Kidney epithelial cell (primary cell): ENCODE measurements around the gene MAJIN. TPM values are rescaled to one million over a fixed set of nuclear protein-coding genes. Genes with fewer than 3 reads are reported as not detected.

Experiments
- DNase-seq: peaks from one replicate; pipeline ENCODE4 v3.0.0-alpha.2; 2010; ENCODE audit warnings: low read depth
- H3K27me3 ChIP-seq: 2 replicates; pipeline ENCODE4 v1.6.0; 2011; ENCODE audit warnings: low read length; ENCODE audit not compliant: control insufficient read depth, insufficient read depth
- H3K36me3 ChIP-seq: 2 replicates; pipeline ENCODE4 v1.5.1; 2011; ENCODE audit warnings: low read length; ENCODE audit not compliant: control insufficient read depth, insufficient read depth
- H3K4me3 ChIP-seq: 2 replicates; pipeline ENCODE4 v1.5.1; 2011; ENCODE audit warnings: low read depth, mild to moderate bottlenecking, control low read depth, low read length
- CTCF ChIP-seq: IDR thresholded peaks from 2 replicates; pipeline ENCODE4 v1.5.1; 2011; ENCODE audit warnings: mild to moderate bottlenecking, moderate library complexity, low read length, control low read depth, inconsistent platforms; ENCODE audit not compliant: insufficient read depth, poor library complexity, severe bottlenecking
- total RNA-seq: library from RNA; depleted of rRNA; stranded (reverse); fragments of >200 nt; gene quantifications from 2 replicates; pipeline ENCODE4 v1.2.3, GENCODE V29; 2015

Gene MAJIN
- total RNA-seq, 1 donor from 2014 or later: 0.17 TPM

DNA sequence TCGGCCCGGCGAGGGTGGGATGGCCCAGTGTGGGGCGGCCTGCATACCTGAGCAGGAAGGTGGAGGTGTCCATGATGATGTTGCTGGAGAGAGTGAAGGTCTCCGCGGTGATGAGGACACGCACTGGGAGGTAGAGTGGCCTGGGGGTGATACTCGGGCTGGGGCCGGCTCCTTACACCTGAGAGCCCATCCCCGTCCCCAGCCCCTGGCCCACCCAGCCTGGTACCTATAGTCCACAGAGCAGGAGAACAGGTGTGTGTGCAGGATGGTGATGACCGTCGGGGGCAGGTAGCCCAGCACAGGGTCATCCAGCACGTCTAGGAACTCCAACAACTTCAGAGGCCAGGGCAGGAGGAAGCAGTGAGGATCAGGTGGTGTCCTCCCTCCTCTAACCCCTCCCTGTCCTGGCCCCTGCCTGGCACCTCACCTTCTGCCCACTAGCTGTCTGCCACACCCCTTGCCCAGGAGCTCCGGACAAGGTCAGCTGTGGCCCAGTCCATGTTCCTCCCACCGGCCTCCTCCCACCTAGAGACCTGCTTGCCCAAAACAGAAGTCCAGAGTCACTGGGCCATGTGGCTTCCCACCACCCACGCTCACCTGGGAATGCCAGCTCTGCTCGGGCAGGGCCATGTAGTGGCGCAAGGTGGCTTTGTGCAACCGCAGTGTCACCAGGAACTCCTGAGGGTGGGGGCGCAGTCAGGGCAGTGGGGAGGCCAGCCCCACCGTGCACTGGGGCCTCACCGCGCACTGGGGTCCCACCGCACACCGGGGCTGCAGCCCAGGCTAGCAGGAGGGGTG lies 66.2 kb downstream of the MAJIN start:
- no peak for DNase-seq
- no peaks in the 10 kb centered on the region for H3K27me3 ChIP-seq
- no peaks in the 10 kb centered on the region for H3K36me3 ChIP-seq
- H3K4me3 ChIP-seq: no peak overlapping the region
- TF ChIP-seq CTCF: no peak

- H3K27me3 ChIP-seq: no peaks in the 10 kb centered on the region
- H3K4me3 ChIP-seq: no peak overlapping the region
- DNase-seq: no peak
- H3K36me3 ChIP-seq: no peaks in the 10 kb centered on the region
- no peak for TF ChIP-seq CTCF
These were observed 68.5 kb downstream of the MAJIN start for GRCh38 chr11:64903291-64903833.

DNA sequence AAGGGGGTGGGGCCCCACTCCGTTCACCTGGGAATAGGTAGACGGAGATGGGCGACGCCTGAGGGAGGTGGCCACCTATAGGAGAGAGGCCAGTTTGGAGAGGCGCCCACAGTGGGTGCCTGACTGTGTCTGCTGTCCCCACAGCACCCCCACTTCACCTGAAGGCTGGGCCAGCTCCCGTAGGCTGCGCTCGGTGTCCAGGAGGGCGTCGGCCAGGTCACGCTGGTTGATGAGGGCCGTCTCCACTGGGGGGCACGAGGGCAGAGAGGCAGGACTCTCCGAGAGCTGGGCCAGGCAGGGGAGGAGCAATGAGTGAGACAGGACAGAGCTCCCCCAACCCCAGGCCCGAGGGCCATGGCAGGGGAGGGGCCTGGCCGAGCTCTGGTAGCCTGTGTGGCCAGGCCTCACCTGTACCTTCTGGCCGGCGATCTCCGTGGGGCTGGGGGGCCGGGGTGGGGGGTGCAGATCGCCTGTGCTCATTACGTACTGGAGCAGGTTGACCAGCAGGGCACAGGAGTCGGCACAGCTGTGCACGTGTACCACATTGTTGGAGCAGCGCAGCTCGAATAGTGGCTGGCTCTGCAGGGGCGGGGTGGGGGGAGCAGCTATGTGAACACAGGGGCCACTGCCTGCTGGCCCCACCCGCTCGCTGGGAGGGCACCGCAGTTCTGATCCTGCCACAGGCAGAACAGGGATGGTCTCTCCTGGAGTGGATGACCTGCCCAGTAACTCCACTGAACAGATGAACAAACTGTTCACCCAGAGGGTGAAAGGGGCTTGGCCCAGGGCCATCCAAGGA lies 69.6 kb downstream of the MAJIN start:
- no peak for DNase-seq
- Histone ChIP-seq H3K36me3 (no peaks in the 10 kb centered on the region), H3K27me3 (no peaks in the 10 kb centered on the region), H3K4me3 (no peak overlapping the region)
- no peak for TF ChIP-seq CTCF

DNA sequence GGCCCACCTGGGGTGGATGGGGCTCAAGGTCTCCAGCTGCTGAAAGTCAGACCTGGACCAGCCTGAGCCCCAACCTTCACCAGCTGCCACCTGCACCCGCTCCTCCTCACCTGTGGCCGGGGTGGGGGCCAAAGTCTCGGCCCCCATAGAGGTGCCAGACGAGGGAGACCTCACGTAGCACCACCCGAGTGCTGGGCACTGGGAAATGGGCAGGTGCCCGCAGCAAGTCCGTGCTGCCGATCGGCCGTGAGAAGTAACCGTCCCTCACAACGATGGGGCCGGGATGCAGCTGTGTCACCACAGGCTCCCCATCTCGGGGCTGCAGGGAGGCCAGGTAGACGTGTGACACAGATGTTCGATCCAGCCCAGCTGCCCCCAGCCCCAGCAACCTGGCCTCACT lies 71.1 kb downstream of the MAJIN start:
- no peak for TF ChIP-seq CTCF
- Histone ChIP-seq H3K4me3 (no peak overlapping the region), H3K36me3 (no peaks in the 10 kb centered on the region), H3K27me3 (no peaks in the 10 kb centered on the region)
- DNase-seq: no peak

DNA sequence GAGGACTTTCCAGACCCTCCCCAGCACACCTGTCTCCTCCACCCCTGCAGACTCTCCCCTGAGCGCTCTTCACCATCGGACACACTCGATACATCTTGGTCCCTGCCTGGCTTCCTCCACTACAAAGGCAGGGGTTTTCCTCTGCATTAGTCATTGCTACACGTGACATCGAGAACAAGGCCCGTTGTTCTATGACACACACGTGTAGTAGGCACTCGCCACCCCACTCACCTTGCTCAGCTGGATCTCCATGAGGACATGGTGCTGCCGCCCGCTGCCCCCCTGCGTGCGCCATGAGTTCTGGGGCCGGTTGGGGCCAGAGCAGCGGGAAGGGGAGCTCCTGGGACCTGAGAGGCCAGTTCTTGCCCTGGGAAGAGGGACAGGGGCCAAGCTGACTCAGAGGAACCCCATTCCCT lies 71.6 kb downstream of the MAJIN start:
- no peaks in the 10 kb centered on the region for H3K27me3 ChIP-seq
- no peak overlapping the region for H3K4me3 ChIP-seq
- no peak for DNase-seq
- TF ChIP-seq CTCF: no peak
- no peaks in the 10 kb centered on the region for H3K36me3 ChIP-seq
